ENCODE data around the gene VGLL2. TPM values are rescaled to one million over a fixed set of nuclear protein-coding genes. Genes with fewer than 3 reads are reported as not detected.

VGLL2 gene
- total and polyA plus RNA-seq, 2 donors (not counting 3 experiments of a cell fraction or from before 2014, with no cell fraction given): not detected

GRCh38 chr6:117266257-117267053 is 1.1 kb downstream of the VGLL2 start:
- Histone ChIP-seq H4K20me1 (replicated peaks; ENCODE audit: control insufficient read depth, extremely low read depth, insufficient read depth, low read length) (no peaks in the 10 kb centered on the region), H3K9ac (replicated peaks; ENCODE audit: extremely low read depth, insufficient read depth, low read length) (no peak overlapping the region), H3K36me3 (ENCODE audit: control insufficient read depth in 2 of 2, extremely low read depth in 1 of 2, insufficient read depth in 2 of 2, low read length in 2 of 2) (no peaks in the 10 kb centered on the region), H3K27ac (ENCODE audit: insufficient read depth, low read depth, low read length) (no peak overlapping the region), H2AFZ (ENCODE audit: low read depth, low read length) (no peak overlapping the region), H3K27me3 (ENCODE audit: control insufficient read depth in 2 of 2, insufficient read depth in 2 of 2, low read length in 2 of 2) (peaks cover 86 to 98% of the 10 kb centered on the region in 2 experiments), H3K4me1 (ENCODE audit: control insufficient read depth, extremely low read depth, insufficient read depth, low read length) (peaks cover 6% of the 10 kb centered on the region), H3K9me1 (replicated peaks; ENCODE audit: control insufficient read depth, extremely low read depth, insufficient read depth, low read length) (no peaks in the 10 kb centered on the region), H3K9me3 (replicated peaks; ENCODE audit: control insufficient read depth, insufficient read depth, low read length) (no peaks in the 10 kb centered on the region), H3K4me2 (ENCODE audit: insufficient read depth, low read length) (no peak overlapping the region), H3K79me2 (ENCODE audit: control insufficient read depth, insufficient read depth, low read length) (no peaks in the 10 kb centered on the region), H3K4me3 (replicated peaks in 1 of 3; ENCODE audit: insufficient read depth in 1 of 3, low read depth in 1 of 3, low read length in 3 of 3) (no peak overlapping the region)
- intact Hi-C loops (cut with micrococcal nuclease): loop anchor here (5.0 kb wide), 1 partner anchor 336 kb away; the partner anchor contains the start of gene GOPC
- ChIA-PET POLR2A (no interaction called here), CTCF (interaction anchor here (1.0 kb wide), 1 partner anchor 336 kb away, joined by 3 read pairs; the partner anchor contains the start of gene GOPC)
- DNase-seq (ENCODE audit: low read depth, low spot score) (no peak), FAIRE-seq (no peak)
- dilution Hi-C loops (cut with MboI; ENCODE audit: extremely low pct_ligation_motif_present, low sequenced_read_pairs): no loop called here
- BruUV-seq (replicated peaks): no TSS peak
- TF ChIP-seq EZH2 (IDR thresholded peaks at IDR 0.05; ENCODE audit: borderline replicate concordance, low read depth, low read length, severe bottlenecking): peak; percentile 54
- TF ChIP-seq POLR2AphosphoS5 (IDR thresholded peaks at IDR 0.05; ENCODE audit: insufficient read depth, low read depth, low read length): no peak

DNA sequence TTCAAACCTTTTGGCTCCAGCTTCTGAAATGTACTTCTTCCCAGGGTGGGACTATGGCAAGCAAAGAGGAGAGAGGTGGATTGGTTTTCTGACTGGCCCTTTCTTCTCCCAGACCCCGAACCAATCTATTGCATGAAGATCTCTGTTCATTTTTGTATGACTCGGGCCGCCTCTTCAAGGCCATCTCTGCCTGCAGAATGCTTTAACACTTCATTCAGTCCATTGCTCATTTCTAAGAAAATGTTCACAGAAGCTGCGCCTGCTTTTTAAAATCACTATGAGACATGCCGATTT is 1.6 kb downstream of the VGLL2 start:
- no peak for FAIRE-seq
- no peaks in the 10 kb centered on the region for H3K36me3 ChIP-seq (ENCODE audit: control insufficient read depth in 2 of 2, extremely low read depth in 1 of 2, insufficient read depth in 2 of 2, low read length in 2 of 2)
- H3K27me3 ChIP-seq (ENCODE audit: control insufficient read depth in 2 of 2, insufficient read depth in 2 of 2, low read length in 2 of 2): peaks cover 91 to 98% of the 10 kb centered on the region in 2 experiments
- no peaks in the 10 kb centered on the region for H4K20me1 ChIP-seq (replicated peaks; ENCODE audit: control insufficient read depth, extremely low read depth, insufficient read depth, low read length)
- TF ChIP-seq POLR2AphosphoS5 (IDR thresholded peaks at IDR 0.05; ENCODE audit: insufficient read depth, low read depth, low read length) (no peak), EZH2 (IDR thresholded peaks at IDR 0.05; ENCODE audit: borderline replicate concordance, low read depth, low read length, severe bottlenecking) (peak; percentile 64)
- DNase-seq (ENCODE audit: low read depth, low spot score): no peak
- H2AFZ ChIP-seq (ENCODE audit: low read depth, low read length): no peak overlapping the region
- H3K9me3 ChIP-seq (replicated peaks; ENCODE audit: control insufficient read depth, insufficient read depth, low read length): no peaks in the 10 kb centered on the region
- intact Hi-C loops (cut with micrococcal nuclease) (loop anchor here (5.0 kb wide), 1 partner anchor 335 kb away; the partner anchor contains the start of gene GOPC), dilution Hi-C loops (cut with MboI; ENCODE audit: extremely low pct_ligation_motif_present, low sequenced_read_pairs) (no loop called here)
- ChIA-PET POLR2A (no interaction called here), CTCF (no interaction called here)
- H3K4me2 ChIP-seq (ENCODE audit: insufficient read depth, low read length): no peak overlapping the region
- H3K4me1 ChIP-seq (ENCODE audit: control insufficient read depth, extremely low read depth, insufficient read depth, low read length): peaks cover 6% of the 10 kb centered on the region
- H3K9ac ChIP-seq (replicated peaks; ENCODE audit: extremely low read depth, insufficient read depth, low read length): no peak overlapping the region
- H3K4me3 ChIP-seq (replicated peaks in 1 of 3; ENCODE audit: insufficient read depth in 1 of 3, low read depth in 1 of 3, low read length in 3 of 3): no peak overlapping the region
- no peaks in the 10 kb centered on the region for H3K9me1 ChIP-seq (replicated peaks; ENCODE audit: control insufficient read depth, extremely low read depth, insufficient read depth, low read length)
- no peaks in the 10 kb centered on the region for H3K79me2 ChIP-seq (ENCODE audit: control insufficient read depth, insufficient read depth, low read length)
- no TSS peak for BruUV-seq (replicated peaks)
- H3K27ac ChIP-seq (ENCODE audit: insufficient read depth, low read depth, low read length): no peak overlapping the region
